GM12801 (cell line): ENCODE data around the gene UBE2B.

Experiments
- TF ChIP-seq, protein P1 (sequence below): IDR thresholded peaks from one replicate; pipeline ENCODE4 v1.5.1; 2011; ENCODE audit warnings: control low read depth; ENCODE audit not compliant: insufficient read length; ENCODE audit errors: extremely low read depth

UBE2B gene

DNA sequence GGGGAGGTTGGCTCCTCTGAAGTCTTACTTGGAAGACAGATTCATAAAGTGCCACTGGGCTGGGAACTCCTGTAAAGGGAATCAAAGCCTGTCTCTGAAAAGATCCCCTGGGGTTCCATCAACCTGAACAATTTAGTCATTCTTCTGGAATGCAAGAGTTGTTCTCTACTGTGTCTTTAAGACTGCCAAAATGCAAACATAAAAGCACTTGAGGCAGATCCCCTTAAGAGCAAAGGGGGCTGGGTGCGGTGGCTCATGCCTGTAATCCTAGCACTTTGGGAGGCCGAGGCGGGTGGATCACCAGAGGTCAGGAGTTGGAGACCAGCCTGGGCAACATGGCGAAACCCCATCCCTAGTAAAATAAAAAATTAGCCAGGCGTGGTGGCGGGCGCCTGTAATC, 23.6 kb downstream of the UBE2B start:
- TF ChIP-seq, protein P1, sequence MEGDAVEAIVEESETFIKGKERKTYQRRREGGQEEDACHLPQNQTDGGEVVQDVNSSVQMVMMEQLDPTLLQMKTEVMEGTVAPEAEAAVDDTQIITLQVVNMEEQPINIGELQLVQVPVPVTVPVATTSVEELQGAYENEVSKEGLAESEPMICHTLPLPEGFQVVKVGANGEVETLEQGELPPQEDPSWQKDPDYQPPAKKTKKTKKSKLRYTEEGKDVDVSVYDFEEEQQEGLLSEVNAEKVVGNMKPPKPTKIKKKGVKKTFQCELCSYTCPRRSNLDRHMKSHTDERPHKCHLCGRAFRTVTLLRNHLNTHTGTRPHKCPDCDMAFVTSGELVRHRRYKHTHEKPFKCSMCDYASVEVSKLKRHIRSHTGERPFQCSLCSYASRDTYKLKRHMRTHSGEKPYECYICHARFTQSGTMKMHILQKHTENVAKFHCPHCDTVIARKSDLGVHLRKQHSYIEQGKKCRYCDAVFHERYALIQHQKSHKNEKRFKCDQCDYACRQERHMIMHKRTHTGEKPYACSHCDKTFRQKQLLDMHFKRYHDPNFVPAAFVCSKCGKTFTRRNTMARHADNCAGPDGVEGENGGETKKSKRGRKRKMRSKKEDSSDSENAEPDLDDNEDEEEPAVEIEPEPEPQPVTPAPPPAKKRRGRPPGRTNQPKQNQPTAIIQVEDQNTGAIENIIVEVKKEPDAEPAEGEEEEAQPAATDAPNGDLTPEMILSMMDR: no peak

DNA sequence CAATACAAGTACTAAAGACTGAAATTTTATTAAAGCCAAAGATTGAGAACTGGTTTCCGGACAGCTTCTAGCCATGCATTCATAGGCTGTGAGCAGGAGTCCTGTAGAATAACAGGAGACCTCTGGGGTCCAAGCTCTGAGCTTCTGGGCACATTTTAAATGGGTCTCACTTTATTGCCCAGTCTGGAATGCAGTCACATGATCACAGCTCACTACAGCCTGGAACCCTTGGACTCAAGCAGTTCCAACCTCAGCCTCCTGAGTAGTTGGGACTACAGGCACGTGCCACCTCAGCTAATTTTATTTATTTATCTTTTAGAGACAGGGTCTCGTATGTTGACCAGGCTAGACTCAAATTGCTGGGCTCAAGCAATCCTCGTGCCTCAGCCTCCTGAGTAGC, 24.9 kb downstream of the UBE2B start:
- TF ChIP-seq, protein P1: no peak

GRCh38 chr5:134397196-134397595, 25.8 kb downstream of the UBE2B start:
- TF ChIP-seq, protein P1: no peak

DNA sequence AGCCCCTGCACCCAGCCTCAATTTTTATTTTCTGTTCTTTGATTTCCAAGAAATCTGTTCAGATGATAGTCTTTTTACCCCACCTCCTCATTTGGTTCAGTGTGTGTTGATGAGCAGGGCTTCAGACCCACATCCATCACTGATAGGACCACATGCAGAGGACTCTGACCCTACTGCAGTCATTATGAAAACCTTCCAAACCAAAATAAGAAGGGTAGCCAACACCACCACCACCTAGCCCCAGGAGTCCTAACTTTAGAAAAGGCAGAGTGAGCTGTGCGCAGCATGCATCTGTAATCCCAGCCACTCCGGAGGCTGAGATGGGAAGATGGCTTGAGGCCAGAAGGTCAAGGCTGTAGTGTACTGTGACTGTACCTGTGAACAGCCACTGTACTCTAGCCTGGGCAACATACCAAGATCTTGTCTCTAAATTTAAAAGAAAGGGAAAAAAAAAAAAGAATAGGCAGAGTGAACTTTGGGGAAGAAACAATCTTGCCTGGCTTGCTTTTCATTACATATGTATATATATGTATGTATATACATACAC, 27.3 kb downstream of the UBE2B start:
- TF ChIP-seq, protein P1: no peak

DNA sequence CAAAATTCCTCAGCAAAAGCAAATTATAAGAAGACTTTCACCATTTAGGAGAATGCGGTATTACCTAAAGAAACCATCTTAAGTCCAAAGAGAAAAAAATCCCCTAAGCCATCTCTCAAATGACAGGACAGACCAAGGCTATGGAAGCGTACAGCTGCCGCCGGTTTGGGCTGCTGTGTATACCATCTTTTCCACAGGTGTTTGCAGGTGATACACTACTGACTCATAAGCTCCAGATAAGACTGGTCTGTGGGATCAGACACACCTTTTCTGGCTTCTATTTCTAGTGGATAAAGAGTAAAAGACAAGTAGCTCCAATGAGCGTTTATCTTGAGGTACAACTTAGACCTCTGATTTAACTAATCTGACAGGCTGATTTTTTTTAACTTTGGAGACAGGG, 32.6 kb downstream of the UBE2B start:
- TF ChIP-seq, protein P1: no peak

DNA sequence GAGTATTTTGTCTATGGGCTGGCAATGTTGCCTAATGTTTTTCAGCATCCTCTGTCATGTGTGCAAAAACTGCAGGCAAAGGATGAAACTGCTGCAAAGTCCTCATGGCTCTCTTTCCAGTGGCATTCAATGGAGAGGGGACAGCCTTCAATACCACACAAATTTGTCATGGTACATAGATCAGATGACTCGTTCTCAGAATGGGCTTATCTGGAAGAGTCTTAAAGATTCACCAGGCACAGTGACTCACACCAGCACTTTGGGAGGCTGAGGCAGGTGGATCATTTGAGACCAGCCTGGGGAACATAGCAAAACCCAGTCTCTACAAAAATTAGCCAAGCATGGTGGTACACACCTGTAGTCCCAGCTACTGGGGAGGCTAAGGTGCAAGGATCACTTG, 35.0 kb downstream of the UBE2B start:
- TF ChIP-seq, protein P1: no peak

GRCh38 chr5:134409321-134409720, 38.0 kb downstream of the UBE2B start:
- TF ChIP-seq, protein P1: no peak
